Bone marrow (tissue), 2 donors: ENCODE measurements around the gene TMEM63B.
A peak's percentile ranks its signal among the peaks of the same experiment; 100 is the strongest.
"Not testable (repeated sequence)": the region's sequence is repeated elsewhere in the genome, so short reads cannot be mapped to it uniquely, and the experiment has no call there.

Source experiments
- DNase-seq, 2 donors: peaks; one replicate each; lab custom pipeline; 2025; lab: John Stamatoyannopoulos, UW

TMEM63B gene

DNA sequence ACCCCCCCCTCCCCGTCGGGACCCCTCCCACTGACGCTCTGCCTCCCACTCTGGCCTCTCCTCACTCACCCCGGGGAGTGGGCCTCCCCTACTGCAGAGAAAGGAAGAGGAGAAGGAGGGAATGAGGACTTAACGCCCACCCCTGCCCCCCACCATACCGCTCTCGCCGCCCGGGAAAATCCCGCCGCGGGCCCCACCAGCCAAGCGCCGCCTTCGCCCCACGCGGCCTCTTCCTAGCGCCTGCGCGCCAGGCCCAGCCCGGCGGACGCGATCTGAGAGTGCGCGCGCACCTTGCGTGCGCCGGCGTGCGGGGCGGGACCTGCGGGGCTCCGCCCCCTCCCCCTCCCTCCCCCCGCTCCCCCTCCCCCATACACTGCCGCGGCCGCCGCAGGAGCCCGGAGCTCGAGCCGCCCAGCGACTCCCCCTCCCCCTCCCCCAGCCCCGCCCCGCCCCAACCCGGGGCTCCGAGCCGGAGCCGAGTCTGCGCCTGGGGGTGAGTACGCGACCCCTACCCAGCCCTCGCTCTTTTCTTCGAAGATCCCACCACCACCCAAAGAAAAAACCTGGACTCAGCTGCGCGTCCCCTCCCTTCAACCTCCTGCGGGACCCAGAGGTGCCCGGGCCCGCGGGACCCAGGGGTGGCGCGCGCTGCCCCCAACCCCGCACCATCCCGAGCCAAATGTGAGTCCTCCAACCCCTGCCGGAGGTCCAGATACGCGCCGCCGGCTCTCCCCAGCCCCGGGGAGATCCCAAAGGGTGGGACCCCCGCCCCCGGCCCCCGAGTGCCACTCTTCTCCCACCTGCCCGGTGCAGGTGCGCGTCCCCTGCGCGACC, at the start of gene TMEM63B, which contains the start of gene MRPL14:
Gene TMEM63B, plus strand, starts transcription at position 369 of the 834 bp plus-strand sequence. CDS start 7,031 bp downstream, outside the sequence.
Gene MRPL14, minus strand, starts transcription at position 267 of the 834 bp plus-strand sequence. CDS start 10,841 bp downstream, outside the sequence.
- DNase-seq, result peak; percentile 59 to 62

DNA sequence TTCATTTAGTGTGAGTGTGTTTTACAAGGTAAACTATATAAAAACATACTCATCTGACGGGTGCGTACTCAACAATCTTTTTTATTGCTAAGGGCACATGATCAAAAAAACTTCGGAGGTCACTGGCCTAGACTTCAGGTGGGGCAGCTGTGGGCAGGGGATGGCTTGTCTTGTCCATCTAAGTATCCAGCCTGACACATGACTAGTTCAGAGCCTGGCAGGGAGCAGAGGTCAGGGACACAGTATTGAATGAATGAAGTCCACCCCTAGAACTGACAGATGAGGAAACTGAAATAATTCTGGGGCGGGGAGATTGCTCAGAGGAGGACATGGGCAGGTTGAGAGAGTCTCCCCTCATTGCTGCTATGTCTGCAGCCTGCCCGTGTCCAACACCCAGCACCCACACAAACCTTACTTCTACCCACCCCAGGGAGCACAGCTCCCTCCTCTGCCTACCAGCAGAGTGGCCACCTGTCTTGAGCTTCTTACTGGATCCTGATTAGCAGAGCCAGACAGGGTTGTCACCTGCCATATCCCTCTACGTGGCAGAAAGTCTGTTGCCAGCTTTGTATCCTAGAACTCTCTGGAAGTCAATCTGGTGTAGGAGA, 49.0 kb upstream of the TMEM63B start:
- DNase-seq, result no peak

DNA sequence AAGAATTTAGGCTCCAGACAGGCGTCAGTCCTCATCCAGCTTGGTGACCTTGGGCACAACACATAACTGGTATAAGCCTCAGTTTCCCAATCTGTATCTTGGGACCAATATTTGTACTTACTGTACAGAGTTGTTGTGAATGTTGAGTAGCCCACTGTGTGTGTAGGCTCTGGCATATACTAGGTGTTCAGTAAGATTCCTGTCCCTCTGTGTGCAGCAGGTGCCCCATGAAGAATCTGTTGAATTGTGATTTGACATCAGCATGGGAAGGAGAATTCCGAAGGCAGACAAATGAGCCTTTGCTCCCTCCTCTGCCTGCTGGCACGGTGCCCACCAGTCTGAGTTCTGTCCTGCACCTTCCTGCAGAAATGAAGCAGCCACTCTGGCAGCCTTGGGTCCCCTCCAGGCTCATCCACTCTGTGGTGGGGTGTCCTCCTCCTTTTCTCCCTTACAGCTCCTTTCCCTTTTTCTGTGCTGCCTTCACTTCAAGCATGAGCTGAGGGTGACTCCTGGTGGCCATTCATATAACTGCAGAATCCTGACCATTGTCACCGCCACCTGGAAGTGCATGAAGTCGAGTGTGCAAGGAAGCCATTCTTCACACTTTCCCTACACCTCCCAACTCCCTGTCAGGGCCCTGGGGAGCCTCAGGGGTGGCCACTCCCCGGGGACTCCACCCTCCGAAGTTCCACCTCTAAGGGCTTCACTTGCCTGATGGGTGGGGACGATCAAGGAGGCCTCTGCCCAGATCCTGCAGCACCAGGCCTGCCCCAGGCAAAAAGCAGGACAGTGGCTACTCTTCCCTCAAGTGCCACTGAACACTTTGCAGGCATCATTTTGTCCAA, 48.3 kb upstream of the TMEM63B start:
- DNase-seq, result no peak

DNA sequence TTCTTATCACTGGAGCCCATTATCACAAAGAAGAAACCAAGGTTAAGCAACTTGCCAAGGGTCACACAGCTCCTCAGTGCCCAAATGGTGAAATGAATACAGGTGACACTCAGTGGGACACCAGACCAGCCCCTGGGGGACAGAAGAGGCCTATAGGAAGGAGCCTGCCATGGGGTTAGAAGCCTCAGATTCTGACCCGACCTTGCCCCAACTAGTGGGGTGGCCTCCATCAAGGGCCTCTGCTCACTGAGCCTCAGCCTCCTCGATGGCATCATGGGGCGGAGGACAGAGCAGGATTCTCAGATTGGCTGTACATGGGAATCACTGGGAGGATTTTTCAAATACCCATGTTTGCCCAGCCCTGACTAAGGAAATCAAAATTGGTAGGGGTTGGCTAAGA, 47.7 kb upstream of the TMEM63B start:
- DNase-seq, result no peak

DNA sequence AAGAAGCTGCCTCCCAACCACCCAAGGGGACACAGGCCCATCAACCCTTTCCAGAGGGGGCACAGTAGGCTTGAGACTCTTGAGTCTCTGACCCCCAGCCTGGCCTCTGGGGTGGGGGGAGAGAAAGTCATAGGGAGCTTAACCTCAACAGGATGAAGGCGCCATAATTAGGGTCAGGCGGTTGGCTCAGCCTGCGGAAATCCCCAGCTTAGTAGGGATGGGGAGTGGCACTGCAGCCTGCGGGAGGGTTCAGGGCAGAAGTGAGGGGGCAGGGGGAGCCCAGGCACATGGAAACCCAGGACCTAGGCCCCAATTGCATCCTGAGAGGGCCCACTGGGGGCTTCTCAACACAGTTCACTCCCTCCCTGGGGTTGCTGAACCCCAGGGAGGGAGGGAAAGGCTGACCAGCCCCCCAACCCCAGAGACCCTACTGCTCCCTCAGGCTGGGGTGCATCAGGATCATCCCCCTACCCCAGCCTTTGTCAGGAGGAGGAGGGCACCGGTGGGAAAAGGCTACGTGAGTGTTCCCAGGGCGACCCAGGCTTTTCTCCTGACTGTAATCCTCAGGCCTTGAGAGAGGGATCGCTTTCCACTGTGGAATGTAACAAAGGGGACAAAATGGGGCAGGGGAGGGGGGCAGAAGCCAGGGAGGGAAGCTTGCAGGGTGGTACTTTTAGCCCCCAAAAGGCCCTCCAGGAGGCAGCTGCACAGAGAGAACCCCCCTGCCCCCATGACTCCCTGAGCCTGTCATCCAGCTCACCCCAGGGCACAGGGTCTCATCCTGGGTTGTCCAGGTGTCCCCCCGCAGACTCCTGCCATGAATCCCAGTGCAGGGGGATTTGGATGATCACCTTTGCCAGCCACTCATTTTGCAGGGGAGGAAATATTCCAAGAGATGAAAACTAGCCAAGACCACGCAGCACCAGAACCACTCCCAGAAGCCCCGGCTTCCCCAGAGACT, 46.5 kb upstream of the TMEM63B start:
- DNase-seq, result no peak

DNA sequence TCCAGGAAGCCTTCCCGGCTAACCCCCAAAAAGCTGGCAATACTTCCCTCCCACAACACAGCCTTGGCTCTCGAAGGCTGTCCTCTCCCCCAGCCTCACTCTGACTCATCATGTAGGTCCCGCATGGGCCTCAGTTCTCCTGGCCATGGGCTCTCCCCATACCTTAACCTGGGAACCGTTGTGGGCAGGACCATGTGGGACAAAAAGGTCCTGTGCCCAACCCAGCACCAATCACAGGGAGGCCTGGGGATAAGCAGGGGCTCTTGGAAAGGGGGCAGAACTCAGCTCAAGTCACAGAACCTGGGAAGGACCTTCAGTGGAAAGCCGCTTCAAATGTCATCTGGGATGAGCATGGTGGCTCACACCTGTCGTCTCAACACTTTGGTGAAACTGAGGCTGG, 45.6 kb upstream of the TMEM63B start:
- DNase-seq, result no peak

DNA sequence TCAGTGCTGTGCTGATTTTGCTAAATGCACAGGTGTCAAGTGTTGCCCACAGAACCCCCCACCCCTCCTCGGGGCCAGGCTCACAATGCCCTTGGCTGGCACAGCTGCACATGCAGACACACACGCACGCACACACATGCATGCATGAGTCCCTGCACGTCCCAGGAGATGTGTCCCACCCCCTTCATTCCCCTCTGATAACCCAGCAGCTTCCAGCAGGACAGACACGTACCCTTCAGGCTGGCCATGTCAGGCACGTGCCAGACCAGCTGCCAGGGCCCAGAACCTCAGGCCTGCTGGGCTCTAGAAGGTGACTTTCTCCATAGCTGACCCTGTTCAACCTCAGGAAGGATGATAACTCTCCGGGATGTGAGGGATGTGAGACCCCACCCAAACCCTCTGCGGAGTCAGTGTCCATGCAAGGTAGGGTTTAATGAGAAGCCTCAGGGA, 44.5 kb upstream of the TMEM63B start:
- no peak for DNase-seq

DNA sequence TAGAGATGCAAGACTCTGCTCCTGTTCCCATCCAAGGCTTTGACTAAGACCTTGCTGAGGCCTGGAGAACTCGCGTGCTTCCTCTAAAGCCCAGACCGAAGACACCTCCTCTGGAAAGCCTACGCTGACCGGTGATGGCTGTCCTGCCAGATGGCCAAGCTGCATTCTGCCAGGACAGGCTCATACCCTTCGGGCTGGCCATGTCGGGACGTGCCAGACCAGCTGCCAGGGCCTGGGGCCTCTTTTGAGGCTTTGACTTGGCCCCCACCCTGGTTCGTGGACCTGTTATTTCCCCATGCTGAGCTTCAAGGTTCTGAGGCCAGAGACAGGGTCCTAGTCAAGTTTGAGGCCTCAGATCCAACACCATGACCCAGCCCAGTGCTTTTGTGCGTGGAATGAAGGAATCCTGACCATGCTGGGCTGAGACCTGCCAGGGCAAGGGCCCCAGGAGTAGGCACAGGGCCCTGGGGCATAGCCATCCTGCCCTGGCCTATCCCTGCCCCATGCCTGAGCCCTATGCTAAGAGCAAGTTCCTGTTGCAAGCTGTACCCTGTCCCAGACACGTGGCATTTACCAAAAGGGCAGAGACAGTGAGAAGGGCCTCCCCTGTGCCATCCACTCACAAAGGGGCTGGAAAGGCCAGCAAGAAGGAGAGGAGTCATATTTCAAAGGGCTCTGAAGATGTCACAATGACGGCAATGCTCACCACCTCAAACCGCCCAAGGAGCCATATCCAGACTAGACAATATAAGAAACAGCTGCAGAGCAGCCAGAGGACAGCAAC, 42.9 kb upstream of the TMEM63B start:
- no peak for DNase-seq

DNA sequence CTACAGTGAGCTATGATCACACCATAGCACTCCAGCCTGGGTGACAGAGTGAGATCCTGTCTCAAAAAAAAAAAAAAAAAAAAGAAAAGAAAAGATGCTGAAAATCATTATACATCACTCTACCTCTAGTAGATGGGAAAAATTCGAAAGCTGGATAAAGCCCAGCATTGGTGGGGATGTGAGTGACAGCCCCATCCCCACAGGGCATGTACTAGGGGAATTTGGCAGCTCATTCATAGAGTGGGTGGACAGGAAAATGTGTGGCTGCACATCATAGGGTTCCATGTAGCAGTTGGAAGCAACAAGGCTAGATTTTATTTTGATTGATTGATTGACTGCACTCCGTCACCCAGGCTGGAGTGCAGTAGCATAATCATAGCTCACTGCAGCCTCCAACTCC, 42.1 kb upstream of the TMEM63B start:
- no peak for DNase-seq

DNA sequence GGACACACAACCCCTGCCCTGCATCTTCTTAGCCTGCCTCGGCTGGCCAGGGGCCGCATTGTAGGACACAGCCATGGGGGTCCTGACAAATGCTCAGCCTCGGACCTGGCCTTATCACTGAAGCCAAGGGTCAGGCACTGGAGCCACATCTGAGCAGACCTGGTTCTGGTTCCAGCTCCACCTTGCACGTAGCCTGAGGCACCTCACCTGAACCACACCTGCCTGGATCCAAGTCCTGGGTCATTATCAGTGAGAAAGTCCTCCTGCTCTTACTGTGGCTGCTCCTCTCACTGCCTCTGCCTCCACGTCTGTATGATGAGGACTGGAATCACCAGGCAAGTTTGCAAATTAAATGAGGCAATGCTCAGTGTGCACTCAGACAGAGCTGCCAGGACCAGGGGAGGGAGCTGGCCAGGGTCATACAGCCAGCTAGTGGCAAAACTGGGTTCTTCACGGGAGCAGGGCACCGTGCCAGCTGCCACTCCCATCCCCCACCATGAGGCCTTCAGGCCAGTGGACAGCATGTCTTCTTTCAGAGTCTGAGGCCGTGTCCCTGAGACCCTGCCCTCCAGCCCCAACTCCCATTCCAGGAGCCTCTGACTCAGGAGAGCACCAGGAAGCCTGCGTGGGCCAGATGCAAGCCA, 40.3 kb upstream of the TMEM63B start:
- DNase-seq, result no peak

DNA sequence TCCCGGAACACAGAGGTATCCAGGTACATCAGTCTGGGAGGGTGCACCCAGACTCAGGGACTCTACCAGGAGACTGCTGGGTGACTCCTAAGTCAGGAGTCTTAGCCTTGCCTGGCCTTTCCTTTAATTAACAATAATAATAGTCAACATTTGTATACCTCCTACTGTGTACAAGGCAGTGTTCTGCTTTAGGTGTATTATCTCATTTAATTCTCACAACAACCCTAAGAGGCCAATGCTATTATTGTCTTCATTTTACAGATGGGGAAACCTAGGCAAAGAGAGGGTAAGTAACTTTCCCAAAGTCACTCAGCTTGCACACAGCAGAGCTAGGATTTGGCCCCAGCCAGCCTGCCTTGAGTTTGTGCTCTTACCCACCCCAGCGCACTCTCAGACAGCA, 39.7 kb upstream of the TMEM63B start:
- no peak for DNase-seq

DNA sequence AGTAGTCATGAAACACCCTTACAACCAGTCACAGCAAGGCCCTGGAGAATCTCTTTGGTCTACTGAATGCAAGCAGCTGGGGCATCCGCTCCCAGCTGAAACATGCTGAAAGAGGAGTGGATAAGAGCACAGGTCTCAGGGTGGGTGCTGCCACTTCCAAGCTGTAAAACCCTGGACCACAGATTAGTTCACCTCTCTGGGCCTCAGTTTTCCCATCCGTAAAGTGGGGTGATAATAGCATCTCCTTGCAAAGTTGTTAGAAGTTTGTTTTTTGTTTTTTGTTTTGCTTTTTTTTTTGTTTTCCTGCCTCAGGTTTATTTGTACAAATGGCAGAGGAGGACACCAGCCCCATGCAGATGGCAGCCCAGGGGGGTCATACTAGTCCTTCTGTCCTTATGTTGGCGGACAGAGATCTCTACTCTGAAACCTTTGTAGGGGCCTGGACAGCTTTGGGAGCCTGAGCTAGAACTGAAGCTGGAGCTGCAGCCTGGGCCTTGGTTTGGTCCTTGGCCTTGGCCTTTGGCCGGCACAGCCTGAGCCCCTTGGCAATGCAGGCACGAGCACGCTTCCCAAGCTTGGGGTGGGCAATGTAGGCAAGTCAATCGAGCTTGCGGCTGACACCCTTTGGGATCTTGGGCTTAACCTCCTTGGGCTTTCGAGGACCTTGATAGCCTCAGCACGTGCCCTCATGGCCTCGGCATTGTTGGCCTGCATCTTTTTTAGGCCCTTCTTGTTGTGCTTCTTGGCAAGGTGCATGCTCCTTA, 38.3 kb upstream of the TMEM63B start:
- no peak for DNase-seq

DNA sequence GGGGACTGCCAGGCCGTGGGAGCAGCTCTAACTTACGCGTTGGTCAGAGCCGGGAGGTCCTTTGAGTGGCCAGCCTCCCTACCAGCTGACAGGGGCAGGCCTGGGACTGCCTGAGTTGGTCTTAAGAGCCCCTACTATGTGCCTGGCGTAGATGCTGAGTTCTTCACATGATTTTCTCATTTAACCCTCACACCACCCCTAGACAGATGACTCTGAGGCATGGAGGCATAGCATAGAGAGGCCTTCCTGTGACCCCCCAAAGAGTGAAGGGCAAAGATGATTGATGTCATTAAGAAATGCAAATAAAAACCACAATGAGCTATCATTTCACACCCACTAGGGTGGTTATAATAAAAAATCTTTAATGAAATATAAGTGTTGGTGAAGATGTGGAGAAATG, 36.9 kb upstream of the TMEM63B start:
- no peak for DNase-seq

DNA sequence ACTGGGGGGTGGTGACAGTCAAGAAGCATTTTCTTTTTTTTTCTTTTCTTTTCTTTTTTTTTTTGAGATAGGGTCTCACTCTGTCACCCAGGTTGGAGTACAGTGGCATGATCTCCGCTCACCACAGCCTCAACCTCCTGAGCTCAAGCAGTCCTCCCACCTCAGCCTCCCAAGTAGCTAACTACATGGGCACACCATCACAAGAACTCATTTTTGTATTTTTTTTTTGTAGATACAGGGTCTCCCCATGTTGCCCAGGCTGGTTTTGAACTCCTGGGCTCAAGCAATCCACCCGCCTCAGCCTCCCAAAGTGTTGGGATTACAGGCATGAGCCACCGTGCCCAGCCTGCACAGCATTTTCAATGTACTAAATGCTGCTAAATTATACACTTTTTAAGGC, 36.0 kb upstream of the TMEM63B start:
- not testable (repeated sequence) for DNase-seq

DNA sequence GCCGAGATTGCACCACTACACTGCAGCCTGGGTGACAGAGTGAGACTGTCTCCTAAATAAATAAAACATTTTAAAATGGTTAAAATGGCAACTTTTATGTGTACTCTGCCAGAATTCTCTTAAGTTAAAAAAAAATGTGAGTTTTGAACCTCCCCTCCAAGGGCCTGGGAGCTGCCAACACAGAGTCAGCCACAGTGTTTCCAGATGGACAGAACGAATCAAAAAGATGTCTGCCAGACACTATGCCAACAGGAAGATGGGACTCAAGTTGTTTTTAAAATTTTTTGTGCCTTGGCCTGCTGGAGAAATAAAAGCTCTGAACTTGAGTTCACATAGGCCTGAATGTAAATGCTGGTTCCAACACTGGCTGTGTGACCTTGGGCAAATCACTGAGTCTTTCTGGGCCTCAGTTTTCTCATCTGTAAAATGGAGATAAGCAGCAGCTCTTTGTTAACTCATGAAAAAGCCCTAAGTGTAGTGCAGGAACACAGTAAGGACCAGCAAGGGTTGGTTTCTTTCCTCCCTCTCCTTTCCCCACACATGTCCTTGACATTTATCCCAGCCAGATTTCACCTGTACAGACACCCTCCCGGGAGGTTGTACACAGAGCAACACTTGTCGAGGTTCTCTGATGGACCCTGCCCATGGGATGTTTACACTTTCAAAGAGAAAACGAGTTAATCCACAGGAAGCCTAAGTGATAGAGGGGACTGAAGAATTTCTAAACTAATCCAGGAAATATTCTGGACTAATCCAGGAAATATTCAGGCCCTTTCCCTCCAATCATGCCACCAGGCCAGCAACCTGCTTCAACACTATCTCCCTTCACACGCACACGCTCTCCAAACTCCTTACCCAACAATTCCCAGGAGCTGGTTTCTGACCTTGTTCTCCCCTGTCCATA, 35.1 kb upstream of the TMEM63B start:
- DNase-seq, result no peak

DNA sequence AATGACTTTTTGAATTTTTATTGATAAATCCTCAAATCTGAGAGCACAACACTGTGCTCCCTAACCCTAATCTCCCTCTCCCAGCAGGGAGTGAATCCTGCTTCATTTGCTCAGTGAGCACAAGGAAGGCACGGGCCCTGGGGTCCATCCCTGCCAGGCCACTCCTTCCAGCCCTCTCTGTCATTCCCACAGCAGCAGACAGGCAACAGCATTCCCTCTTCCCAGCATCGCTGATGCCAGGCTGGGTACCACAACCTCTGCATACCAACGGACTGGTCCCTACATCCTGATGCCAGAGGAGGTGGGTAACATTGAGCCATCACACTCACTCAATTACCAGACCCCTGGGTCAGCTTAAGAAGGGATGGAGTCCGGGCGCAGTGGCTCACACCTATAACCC, 34.3 kb upstream of the TMEM63B start:
- DNase-seq, result no peak

DNA sequence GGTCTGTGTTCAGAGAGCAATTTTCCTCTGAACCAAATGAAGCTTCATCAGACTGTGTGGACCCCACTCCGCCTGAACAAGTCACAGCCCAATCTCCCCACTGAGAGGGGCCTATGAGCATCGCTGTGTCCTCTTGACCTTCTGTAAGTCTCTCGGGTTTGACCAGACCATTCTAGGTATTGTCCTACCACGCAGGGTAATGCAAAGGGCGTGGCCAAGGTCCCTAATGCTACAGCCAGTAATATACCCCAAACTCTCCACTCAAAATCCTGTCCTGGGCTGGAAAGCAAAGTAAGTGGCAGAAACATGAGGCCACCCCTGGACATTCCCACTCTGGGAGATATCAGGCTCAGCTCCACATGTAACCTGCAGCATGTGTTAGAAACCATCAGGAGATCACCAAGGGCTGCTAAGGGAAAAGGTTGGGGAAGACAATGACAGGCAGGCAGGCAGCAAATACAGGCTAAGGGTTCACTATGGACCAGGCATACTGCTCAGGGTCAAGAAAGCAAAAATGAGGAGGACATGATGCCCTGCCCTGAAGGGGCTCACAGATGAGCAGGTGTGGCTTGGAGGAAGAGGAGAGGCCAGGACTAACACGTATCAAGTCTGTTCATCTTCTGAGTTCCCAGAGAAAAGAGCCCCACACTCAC, 33.5 kb upstream of the TMEM63B start:
- no peak for DNase-seq
